ENCODE results near the gene AP2S1.

Gene AP2S1

GRCh38 chr19:46798713-46799112, 51.9 kb downstream of the AP2S1 start:
- H4K20me1 ChIP-seq (ENCODE audit: control insufficient read depth, insufficient read depth, low read depth, low read length) = no peaks in the 10 kb centered on the region
- no peak for TF ChIP-seq EZH2phosphoT487 (IDR thresholded peaks at IDR 0.05; ENCODE audit: borderline replicate concordance, low read length)
- TF ChIP-seq, protein P1, sequence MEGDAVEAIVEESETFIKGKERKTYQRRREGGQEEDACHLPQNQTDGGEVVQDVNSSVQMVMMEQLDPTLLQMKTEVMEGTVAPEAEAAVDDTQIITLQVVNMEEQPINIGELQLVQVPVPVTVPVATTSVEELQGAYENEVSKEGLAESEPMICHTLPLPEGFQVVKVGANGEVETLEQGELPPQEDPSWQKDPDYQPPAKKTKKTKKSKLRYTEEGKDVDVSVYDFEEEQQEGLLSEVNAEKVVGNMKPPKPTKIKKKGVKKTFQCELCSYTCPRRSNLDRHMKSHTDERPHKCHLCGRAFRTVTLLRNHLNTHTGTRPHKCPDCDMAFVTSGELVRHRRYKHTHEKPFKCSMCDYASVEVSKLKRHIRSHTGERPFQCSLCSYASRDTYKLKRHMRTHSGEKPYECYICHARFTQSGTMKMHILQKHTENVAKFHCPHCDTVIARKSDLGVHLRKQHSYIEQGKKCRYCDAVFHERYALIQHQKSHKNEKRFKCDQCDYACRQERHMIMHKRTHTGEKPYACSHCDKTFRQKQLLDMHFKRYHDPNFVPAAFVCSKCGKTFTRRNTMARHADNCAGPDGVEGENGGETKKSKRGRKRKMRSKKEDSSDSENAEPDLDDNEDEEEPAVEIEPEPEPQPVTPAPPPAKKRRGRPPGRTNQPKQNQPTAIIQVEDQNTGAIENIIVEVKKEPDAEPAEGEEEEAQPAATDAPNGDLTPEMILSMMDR (IDR thresholded peaks at IDR 0.05; ENCODE audit: low read depth, low read length, poor library complexity, severe bottlenecking) = no peak
- H3K4me1 ChIP-seq (ENCODE audit: control insufficient read depth, low read length) = no peaks in the 10 kb centered on the region
- no peak overlapping the region for H3K4me3 ChIP-seq (ENCODE audit: low read length)
- no peak overlapping the region for H3K27ac ChIP-seq (ENCODE audit: low read depth, low read length)
- H3K79me2 ChIP-seq (ENCODE audit: control insufficient read depth, low read length) = no peaks in the 10 kb centered on the region
- no peaks in the 10 kb centered on the region for H3F3A ChIP-seq (ENCODE audit: control insufficient read depth, insufficient read depth)
- H3K27me3 ChIP-seq (ENCODE audit: control insufficient read depth, low read length) = peaks cover 11% of the 10 kb centered on the region
- no peaks in the 10 kb centered on the region for H3K9me3 ChIP-seq (ENCODE audit: control insufficient read depth, insufficient read depth, low read length)
- no peaks in the 10 kb centered on the region for H3K36me3 ChIP-seq (ENCODE audit: control insufficient read depth, low read length)
- no peaks in the 10 kb centered on the region for H3K9me2 ChIP-seq (replicated peaks; ENCODE audit: control insufficient read depth, low read length)
- no peak overlapping the region for H3K4me2 ChIP-seq (ENCODE audit: low read length)

DNA sequence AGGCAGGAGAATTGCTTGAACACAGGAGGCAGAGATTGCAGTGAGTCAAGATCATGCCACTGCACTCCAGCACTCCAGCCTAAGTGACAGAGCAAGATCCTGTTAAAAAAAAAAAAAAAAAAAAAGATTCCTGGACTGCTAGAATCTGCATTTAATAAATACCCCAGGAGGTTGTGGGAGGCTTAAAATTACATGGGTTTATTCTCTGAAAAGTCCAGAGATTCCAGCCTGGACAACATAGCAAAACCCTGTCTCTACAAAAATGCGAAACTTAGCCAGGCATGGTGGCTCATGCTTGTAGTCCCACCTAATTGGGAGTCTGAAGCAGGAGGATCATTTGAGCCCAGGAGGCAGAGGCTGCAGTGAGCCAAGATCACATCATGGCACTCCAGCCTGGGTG, 52.8 kb downstream of the AP2S1 start:
- no peak overlapping the region for H3K27ac ChIP-seq (ENCODE audit: low read depth, low read length)

DNA sequence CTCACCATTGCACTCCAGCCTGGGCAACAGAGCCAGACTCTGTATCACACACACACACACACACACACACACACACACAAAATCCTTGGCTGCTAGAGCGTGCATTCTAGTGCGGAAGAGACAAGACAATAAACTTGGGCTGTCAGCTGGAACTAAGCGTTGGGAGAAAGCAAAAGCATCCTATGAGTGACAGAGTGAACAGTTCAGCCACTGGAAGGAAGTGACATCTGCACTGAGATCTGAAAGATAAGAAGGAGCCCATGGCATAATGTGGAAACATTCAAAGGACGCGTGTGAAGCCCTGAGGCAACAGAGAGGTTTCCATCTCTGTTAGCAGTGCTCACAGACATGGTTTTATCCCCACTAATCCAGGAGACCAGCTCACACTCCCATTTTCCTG, 58.7 kb downstream of the AP2S1 start:
- Histone ChIP-seq H3F3A (ENCODE audit: control insufficient read depth, insufficient read depth) (no peaks in the 10 kb centered on the region), H3K4me3 (ENCODE audit: low read length) (no peak overlapping the region), H3K36me3 (ENCODE audit: control insufficient read depth, low read length) (peaks cover 13% of the 10 kb centered on the region), H3K9me2 (replicated peaks; ENCODE audit: control insufficient read depth, low read length) (no peaks in the 10 kb centered on the region), H3K4me1 (ENCODE audit: control insufficient read depth, low read length) (peaks cover 15% of the 10 kb centered on the region), H3K27ac (ENCODE audit: low read depth, low read length) (no peak overlapping the region), H3K4me2 (ENCODE audit: low read length) (no peak overlapping the region), H4K20me1 (ENCODE audit: control insufficient read depth, insufficient read depth, low read depth, low read length) (no peaks in the 10 kb centered on the region), H3K27me3 (ENCODE audit: control insufficient read depth, low read length) (peaks cover 19% of the 10 kb centered on the region), H3K9me3 (ENCODE audit: control insufficient read depth, insufficient read depth, low read length) (no peaks in the 10 kb centered on the region; the same call in 1 of the 2 replicates), H3K79me2 (ENCODE audit: control insufficient read depth, low read length) (peaks cover 14% of the 10 kb centered on the region)
- TF ChIP-seq, protein P1 (IDR thresholded peaks at IDR 0.05; ENCODE audit: low read depth, low read length, poor library complexity, severe bottlenecking) = no peak
- no peak for TF ChIP-seq EZH2phosphoT487 (IDR thresholded peaks at IDR 0.05; ENCODE audit: borderline replicate concordance, low read length)

More for the DNA sequence above, 52.8 kb downstream of the AP2S1 start:
- no peaks in the 10 kb centered on the region for H3K79me2 ChIP-seq (ENCODE audit: control insufficient read depth, low read length)
- peaks cover 11% of the 10 kb centered on the region for H3K27me3 ChIP-seq (ENCODE audit: control insufficient read depth, low read length)
- no peaks in the 10 kb centered on the region for H4K20me1 ChIP-seq (ENCODE audit: control insufficient read depth, insufficient read depth, low read depth, low read length)
- no peak overlapping the region for H3K4me3 ChIP-seq (ENCODE audit: low read length)
- no peaks in the 10 kb centered on the region for H3K36me3 ChIP-seq (ENCODE audit: control insufficient read depth, low read length)
- H3K4me2 ChIP-seq (ENCODE audit: low read length) = no peak overlapping the region
- no peaks in the 10 kb centered on the region for H3K9me3 ChIP-seq (ENCODE audit: control insufficient read depth, insufficient read depth, low read length)
- H3K9me2 ChIP-seq (replicated peaks; ENCODE audit: control insufficient read depth, low read length) = no peaks in the 10 kb centered on the region
- H3F3A ChIP-seq (ENCODE audit: control insufficient read depth, insufficient read depth) = no peaks in the 10 kb centered on the region
- H3K4me1 ChIP-seq (ENCODE audit: control insufficient read depth, low read length) = no peaks in the 10 kb centered on the region
- TF ChIP-seq, protein P1 (IDR thresholded peaks at IDR 0.05; ENCODE audit: low read depth, low read length, poor library complexity, severe bottlenecking) = no peak
- no peak for TF ChIP-seq EZH2phosphoT487 (IDR thresholded peaks at IDR 0.05; ENCODE audit: borderline replicate concordance, low read length)

Measured in DOHH2 (cell line).